C4-2B (cell line): ENCODE measurements around the gene ZNF532.

Experiments used
- ZFX ChIP-seq: fragments of 450-650 bp; IDR thresholded peaks from 2 replicates; pipeline ENCODE4 v1.6.1; 2017
- TF ChIP-seq, protein P1 (sequence below): fragments of 450-650 bp; conservative IDR thresholded peaks from 2 replicates; pipeline ENCODE4 v1.5.1; 2017; ENCODE audit warnings: mild to moderate bottlenecking

DNA sequence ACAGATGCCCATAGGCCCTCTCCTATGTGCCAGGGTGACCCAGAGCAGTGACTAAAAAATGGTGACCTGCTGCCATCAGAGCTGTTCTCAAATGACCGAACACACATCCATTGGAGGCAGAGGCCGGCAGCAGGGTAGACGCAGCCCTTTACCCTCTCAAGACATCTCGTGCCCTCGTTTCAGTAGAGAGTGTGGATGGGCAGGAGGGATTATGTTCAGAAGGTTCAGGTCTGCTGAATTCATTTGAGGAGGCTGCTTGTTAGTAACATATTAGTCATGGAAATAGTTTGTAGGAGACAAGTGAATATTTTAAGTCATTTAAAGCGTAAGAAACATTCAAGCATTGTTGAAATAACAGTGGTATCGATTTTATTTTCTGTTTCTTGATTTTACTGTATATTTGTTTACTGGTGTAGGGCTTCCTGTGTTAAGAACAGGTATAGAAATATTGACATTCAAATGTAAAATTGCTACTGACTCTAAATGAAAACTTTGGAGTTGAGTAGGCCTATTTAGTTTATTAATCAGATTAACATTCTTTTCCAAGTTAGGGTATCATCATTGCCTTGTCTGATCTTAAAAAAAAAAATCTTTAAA is 82.6 kb downstream of the ZNF532 start:
- TF ChIP-seq, protein P1, sequence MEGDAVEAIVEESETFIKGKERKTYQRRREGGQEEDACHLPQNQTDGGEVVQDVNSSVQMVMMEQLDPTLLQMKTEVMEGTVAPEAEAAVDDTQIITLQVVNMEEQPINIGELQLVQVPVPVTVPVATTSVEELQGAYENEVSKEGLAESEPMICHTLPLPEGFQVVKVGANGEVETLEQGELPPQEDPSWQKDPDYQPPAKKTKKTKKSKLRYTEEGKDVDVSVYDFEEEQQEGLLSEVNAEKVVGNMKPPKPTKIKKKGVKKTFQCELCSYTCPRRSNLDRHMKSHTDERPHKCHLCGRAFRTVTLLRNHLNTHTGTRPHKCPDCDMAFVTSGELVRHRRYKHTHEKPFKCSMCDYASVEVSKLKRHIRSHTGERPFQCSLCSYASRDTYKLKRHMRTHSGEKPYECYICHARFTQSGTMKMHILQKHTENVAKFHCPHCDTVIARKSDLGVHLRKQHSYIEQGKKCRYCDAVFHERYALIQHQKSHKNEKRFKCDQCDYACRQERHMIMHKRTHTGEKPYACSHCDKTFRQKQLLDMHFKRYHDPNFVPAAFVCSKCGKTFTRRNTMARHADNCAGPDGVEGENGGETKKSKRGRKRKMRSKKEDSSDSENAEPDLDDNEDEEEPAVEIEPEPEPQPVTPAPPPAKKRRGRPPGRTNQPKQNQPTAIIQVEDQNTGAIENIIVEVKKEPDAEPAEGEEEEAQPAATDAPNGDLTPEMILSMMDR: no peak
- TF ChIP-seq ZFX: no peak
